GM18520 (cell line): ENCODE data around the gene NEBL.

Experiments
- ATAC-seq: cut with Tn5 transposase; IDR thresholded peaks from one replicate; pipeline ENCODE4 v1.9.1; 2021; ENCODE audit not compliant: unreplicated experiment

Gene NEBL

DNA sequence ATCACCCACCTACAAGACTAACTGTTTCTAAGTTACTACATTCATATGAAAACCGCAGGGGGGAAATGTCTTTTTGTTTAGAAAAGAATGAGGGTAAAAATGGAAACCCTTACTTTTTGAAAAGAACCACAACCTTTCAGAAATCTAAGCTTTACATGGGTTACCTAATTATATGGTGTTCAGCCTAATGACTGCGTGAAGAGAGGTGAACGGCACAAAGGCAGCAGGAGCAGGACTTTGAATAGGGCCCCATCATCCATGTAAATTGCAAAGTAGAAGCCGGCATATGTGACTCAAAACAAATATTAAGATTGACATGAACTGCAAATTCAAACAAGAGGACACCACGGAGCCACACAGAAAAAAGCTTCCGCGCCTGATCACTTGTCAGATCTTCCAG is 25.1 kb downstream of the NEBL start:
- no peak for ATAC-seq

DNA sequence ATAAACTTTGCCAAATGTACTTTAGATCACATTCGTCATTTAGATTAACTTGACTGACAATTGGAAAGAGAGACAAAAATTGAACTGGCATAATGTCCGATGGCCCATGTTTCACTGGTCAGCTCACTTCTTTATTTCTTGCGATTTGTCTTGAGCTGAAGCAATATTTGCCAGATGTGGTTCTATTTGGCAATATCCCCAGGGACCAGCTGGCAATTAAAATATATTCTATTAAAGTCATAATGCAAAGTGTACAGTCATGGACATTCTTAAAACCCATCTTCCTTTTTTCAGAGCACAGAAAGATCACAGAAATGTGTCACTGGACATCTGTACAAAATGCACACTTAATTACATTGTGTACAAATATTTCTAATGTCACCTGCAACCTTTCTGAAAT is 26.3 kb downstream of the NEBL start:
- no peak for ATAC-seq

- ATAC-seq: peak; percentile 69
Measured at GRCh38 chr10:20863008-20863407, 34.1 kb downstream of the NEBL start.

GRCh38 chr10:20858292-20859124 is 38.6 kb downstream of the NEBL start:
- no peak for ATAC-seq

DNA sequence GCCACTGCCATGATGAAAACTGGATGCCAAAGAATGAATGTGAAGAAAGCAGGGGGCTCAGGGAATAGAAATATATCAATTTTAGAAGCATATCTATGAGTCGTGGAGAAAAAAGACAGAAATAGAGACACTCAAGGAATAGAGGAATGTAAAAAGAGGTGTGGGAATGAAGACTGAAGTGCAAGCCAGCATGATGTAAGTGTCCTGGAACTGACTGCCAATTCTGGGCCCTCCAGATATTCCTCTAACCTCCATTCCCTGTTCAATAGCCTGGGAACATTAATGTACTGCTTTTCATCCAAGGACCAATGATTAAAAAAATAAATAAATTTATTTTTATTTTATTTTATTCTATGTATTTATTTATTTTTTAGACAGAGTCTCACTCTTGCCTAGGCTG is 40.6 kb downstream of the NEBL start:
- no peak for ATAC-seq

DNA sequence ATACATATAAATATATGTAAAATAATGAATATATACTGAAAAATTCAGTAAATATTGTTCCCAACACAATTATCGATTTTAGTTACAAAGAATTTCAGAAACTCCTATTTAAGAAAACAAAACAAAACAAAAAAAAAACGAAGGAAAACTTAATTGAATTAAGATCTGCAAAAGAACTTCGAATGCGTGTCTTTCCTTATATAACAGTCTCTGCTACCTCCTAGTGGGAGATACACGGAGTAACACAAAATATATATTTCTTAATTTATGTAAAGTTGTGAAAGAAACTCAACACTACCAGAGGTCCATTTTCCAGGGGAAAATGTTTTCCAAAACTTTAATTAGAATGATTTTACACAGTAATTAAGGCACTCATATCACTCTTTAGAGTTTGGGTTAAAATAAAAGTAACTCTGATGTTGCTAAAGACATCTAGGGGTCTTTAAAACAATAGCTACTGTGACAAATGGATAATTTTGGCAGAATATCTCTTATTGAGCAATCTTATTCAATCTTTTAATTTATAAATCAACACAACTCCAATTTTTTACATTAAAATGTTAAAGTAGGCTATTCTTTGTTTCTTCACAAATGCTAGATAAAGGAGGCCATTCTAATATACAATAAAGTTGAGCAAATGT is 41.6 kb downstream of the NEBL start:
- ATAC-seq: no peak

GRCh38 chr10:20853276-20853675 is 43.8 kb downstream of the NEBL start:
- ATAC-seq: no peak

DNA sequence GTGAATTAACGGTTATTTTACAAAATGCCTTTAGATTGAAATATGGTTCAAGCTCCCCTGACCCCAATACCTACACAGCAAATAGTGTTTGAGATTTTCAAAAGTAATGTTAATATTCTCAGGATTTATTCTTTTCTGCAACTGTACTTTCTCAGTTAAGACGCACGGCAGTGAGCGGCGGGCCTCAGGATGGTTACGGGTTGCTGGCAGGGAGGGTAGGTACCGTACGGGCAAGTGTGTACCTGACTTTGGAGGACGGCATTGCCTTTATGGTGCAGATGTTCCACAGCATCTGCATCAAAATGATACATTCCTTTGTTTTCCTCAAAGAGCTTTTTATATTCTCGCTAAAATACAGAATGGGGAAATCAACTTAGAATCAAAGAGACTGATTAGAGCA is 44.8 kb downstream of the NEBL start:
- ATAC-seq: no peak

DNA sequence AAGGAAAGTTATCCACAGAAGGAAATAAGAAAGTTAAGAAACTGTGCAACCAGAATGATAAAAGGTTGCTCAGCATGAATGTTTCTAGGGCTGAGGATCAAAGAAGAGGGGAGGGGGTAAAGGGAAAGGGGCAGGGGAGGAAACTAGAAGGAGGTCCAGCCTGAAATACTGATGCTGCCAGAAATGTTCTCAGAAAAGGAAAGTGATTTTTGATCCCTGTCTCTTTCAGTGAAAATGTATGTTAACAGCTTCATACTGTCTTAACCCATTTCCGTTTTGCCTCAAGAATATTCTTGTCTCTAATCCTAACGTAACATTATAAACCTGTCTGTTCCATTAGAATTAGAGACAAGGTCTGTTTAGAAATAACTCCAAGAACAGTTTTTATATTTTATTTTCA is 49.6 kb downstream of the NEBL start:
- ATAC-seq: no peak

DNA sequence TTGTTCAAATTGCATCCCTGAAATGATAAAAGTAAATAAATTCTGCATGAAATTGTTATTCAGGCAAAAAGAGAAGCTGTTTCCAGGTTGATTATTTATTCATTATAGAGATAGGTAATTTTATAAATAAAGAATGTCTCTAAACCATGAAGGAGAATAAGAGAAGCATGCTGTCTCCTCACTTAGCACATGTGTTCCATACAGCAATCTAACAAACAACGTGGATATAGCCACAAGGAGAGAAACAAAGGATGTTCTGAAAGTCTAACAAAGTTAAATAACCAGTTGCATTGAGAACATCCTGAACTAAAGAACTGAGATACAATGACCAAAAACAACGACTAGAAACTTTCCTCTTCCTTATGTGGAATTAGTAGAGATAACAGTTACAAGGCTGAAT is 50.8 kb downstream of the NEBL start:
- ATAC-seq: no peak

DNA sequence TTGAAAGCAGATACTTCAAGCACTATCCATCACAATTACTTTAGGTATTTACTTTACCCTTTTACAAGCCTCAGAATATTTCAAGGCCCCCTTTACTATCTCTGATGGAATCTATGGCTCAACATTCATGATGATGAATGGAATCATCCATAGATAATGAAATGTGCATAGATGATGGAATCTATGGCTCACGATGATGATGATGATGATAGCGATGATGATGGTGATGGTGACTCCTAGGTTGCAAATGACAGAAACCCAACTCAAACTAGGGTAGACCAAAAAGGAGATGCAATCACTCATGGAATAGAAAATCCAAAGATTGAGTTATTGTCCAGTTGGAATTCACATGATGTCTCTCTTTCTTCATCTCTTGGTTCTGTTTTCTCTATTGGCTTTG is 55.7 kb downstream of the NEBL start:
- ATAC-seq: no peak

GRCh38 chr10:20839910-20840309 is 57.2 kb downstream of the NEBL start:
- no peak for ATAC-seq

- no peak for ATAC-seq
Measured at GRCh38 chr10:20839141-20839540, 58.0 kb downstream of the NEBL start.

DNA sequence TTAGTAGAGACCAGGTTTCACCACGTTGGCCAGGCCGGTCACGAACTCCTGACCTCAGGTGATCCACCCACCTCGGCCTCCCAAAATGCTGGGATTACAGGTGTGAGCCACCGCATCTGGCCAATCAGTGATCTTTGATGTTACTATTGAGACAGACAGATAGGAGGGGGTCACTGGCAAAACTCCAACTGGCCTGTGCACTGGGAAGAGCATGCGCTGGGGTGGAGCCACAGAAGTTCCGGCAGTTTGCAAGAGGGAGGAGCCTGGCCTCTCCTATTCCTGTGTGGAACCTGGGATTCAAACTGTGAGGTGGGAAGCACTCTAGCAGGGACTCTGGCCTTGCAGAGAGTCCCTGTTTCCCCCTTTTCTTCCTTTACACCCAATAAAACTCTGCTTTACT is 60.7 kb downstream of the NEBL start:
- no peak for ATAC-seq

- no peak for ATAC-seq
Measured at GRCh38 chr10:20835335-20835734, 61.8 kb downstream of the NEBL start.

GRCh38 chr10:20834825-20835224 is 62.3 kb downstream of the NEBL start:
- ATAC-seq: no peak

DNA sequence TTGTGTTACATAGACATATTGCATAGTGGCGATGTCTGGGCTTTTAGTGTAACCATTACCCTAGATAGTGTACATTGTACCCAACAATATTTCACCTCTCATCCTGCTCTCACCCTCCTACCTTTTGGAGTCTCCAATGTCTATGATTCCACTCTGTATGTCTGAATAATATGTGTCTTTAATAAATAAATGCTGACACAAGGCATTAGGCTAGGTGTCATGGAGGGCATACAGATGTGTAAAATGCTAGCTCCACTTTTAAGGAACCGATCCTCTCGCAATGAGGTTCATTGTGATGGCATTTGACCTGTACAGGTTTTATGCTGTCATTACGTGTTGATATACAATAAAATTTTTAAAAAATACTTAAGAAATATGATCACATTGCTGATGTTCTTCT is 74.3 kb downstream of the NEBL start:
- ATAC-seq: no peak

- no peak for ATAC-seq
Measured at GRCh38 chr10:20817646-20818045, 79.5 kb downstream of the NEBL start.

DNA sequence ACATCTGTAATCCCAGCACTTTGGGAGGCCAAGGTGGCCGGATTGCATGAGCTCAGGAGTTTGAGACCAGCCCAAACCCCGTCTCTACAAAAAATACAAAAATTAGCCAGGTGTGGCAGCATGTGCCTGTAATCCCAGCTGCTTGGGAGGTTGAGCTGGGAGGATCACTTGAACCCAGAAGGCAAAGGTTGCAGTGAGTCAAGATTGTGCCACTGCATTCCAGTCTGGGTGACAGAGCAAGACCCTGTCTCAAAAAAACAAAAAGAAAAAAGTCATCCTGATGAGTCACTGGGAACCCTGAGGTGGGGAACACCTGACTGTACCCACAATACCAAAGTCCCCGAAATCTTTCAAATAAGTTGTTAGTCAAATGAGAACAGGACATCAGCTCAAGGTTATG is 80.0 kb downstream of the NEBL start:
- ATAC-seq: no peak

DNA sequence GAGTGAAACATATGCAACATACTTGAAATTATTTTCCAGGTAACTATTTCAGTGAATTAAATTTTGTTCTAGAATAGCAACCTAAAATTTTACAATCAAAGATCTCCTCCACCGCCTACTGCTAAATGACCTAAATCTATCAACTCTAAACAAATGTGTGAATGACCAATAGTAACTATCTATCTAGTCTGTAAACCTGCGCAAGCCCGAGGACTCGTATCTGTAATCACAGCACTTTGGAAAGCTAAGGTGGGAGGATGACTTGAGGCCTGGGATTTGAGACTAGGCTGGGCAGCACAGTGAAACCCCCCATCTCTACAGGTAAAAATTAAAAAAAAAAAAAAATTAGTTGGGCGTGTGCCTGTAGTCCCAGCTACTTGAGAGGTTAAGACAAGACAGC is 83.0 kb downstream of the NEBL start:
- ATAC-seq: no peak

DNA sequence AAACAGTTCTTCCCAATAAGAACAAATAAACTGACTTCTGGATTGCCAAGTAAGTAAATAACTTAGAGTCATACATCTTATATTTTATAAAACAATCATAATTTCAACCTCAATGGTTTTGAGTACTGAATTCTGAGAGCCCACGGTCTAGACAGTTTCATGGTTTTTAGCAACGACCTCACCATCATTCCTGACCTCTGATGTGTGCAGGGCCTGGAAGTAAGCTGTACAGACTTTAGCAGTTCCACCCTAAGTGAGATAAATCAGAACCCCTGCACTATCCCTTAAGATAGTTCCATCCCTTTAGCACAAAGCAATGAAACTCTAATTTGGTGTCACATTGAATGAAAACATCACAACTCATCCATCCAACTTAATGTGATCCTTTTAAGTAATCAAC is 86.0 kb downstream of the NEBL start:
- no peak for ATAC-seq

- no peak for ATAC-seq
Measured at GRCh38 chr10:20809631-20810030, 87.5 kb downstream of the NEBL start.

- no peak for ATAC-seq
Measured at GRCh38 chr10:20806487-20806886, 90.6 kb downstream of the NEBL start.
